Measurements from ENCODE around the gene RUBCN. TPM values are rescaled to one million over a fixed set of nuclear protein-coding genes. Genes with fewer than 3 reads are reported as not detected.

The RUBCN gene
- total RNA-seq, 4 donors from 2014 or later = 29.1 to 50.2 (median 40.7) TPM

- no peak for DNase-seq (ENCODE audit: low spot score in 2 of 2)
- H3K4me3 ChIP-seq (ENCODE audit: low read depth, poor library complexity, severe bottlenecking) = no peak overlapping the region
- intact Hi-C loops (cut with DNase I; ENCODE audit: low total_unique reads) = no loop called here
- 90 to 93% methylated on average over 9 of the region's 9 CpGs for WGBS, 2 donors
- TF ChIP-seq POLR2A (IDR thresholded peaks at IDR 0.05) (no peak), CTCF (IDR thresholded peaks at IDR 0.05) (no peak)
These were observed 27.6 kb downstream of the RUBCN start for GRCh38 chr3:197709135-197709534.

- WGBS, 2 donors = 96 to 99% methylated on average over 7 of the region's 7 CpGs
- TF ChIP-seq POLR2A (IDR thresholded peaks at IDR 0.05) = no peak
- DNase-seq (ENCODE audit: low spot score in 2 of 2) = no peak
- intact Hi-C loops (cut with DNase I; ENCODE audit: low total_unique reads) = no loop called here
- no peak overlapping the region for H3K4me3 ChIP-seq (ENCODE audit: low read depth, poor library complexity, severe bottlenecking)
These were observed 30.0 kb downstream of the RUBCN start for GRCh38 chr3:197706658-197707057.

GRCh38 chr3:197701841-197702240 lies 34.9 kb downstream of the RUBCN start:
- no peak for DNase-seq (ENCODE audit: low spot score in 2 of 2)
- intact Hi-C loops (cut with DNase I; ENCODE audit: low total_unique reads) = no loop called here
- WGBS, 2 donors = 92 to 96% methylated on average over 4 of the region's 4 CpGs
- no peak overlapping the region for H3K4me3 ChIP-seq (ENCODE audit: low read depth, poor library complexity, severe bottlenecking)
- no peak for TF ChIP-seq POLR2A (IDR thresholded peaks at IDR 0.05)
- TF ChIP-seq CTCF (IDR thresholded peaks at IDR 0.05) = no peak

GRCh38 chr3:197700095-197700494 lies 36.6 kb downstream of the RUBCN start:
- intact Hi-C loops (cut with DNase I; ENCODE audit: low total_unique reads) = no loop called here
- no peak for TF ChIP-seq POLR2A (IDR thresholded peaks at IDR 0.05)
- no peak for TF ChIP-seq CTCF (IDR thresholded peaks at IDR 0.05)
- DNase-seq (ENCODE audit: low spot score in 2 of 2) = no peak
- no peak overlapping the region for H3K4me3 ChIP-seq (ENCODE audit: low read depth, poor library complexity, severe bottlenecking)
- WGBS, 2 donors = 95% methylated on average over 9 of the region's 9 CpGs

GRCh38 chr3:197697355-197697754 lies 39.3 kb downstream of the RUBCN start:
- WGBS, 2 donors = 97 to 98% methylated on average over 6 of the region's 6 CpGs
- no peak for TF ChIP-seq CTCF (IDR thresholded peaks at IDR 0.05)
- TF ChIP-seq POLR2A (IDR thresholded peaks at IDR 0.05) = no peak
- H3K4me3 ChIP-seq (ENCODE audit: low read depth, poor library complexity, severe bottlenecking) = no peak overlapping the region
- no peak for DNase-seq (ENCODE audit: low spot score in 2 of 2)
- intact Hi-C loops (cut with DNase I; ENCODE audit: low total_unique reads) = no loop called here

GRCh38 chr3:197694251-197694650 lies 42.5 kb downstream of the RUBCN start:
- no peak overlapping the region for H3K4me3 ChIP-seq (ENCODE audit: low read depth, poor library complexity, severe bottlenecking)
- WGBS, 2 donors = 94 to 96% methylated on average over 7 of the region's 7 CpGs
- intact Hi-C loops (cut with DNase I; ENCODE audit: low total_unique reads) = no loop called here
- no peak for DNase-seq (ENCODE audit: low spot score in 2 of 2)
- TF ChIP-seq POLR2A (IDR thresholded peaks at IDR 0.05) (no peak), CTCF (IDR thresholded peaks at IDR 0.05) (no peak)
